Spleen (tissue), 11 donors: Measurements from ENCODE around the gene TPCN2. TPM values are rescaled to one million over a fixed set of nuclear protein-coding genes. Genes with fewer than 3 reads are reported as not detected.

Experiments used
- DNase-seq: peaks from one replicate; pipeline ENCODE4 v3.0.0-alpha.2; 2020
- H3K27ac ChIP-seq, 8 donors: fragments of 200-600 bp; sonication (generic) in 7 of 8; 1 replicate in 4 of 8; 2 replicates in 4 of 8; pipeline versions ENCODE4 v1.5.0 to v1.8.0; 2016 to 2021; ENCODE audit warnings: inconsistent platforms in 4 of 8, mild to moderate bottlenecking in 4 of 8, moderate library complexity in 1 of 8
- H3K27me3 ChIP-seq, 7 donors: fragments of 200-600 bp; sonication (generic) in 6 of 7; replicated peaks in 1 of 7; 1 replicate in 4 of 7; 2 replicates in 3 of 7; pipeline versions ENCODE4 v1.5.0 to v1.8.0; 2016 to 2021; ENCODE audit warnings: inconsistent platforms in 3 of 7, mild to moderate bottlenecking in 1 of 7
- H3K36me3 ChIP-seq, 6 donors: fragments of 200-600 bp; sonication (generic) in 5 of 6; 1 replicate in 4 of 6; 2 replicates in 2 of 6; pipeline versions ENCODE4 v1.5.0 to v1.8.0; 2016 to 2021; ENCODE audit warnings: inconsistent platforms in 2 of 6
- H3K4me1 ChIP-seq, 6 donors: fragments of 200-600 bp; sonication (generic) in 5 of 6; 1 replicate in 3 of 6; 2 replicates in 3 of 6; pipeline versions ENCODE4 v1.5.0 to v1.8.0; 2016 to 2021; ENCODE audit warnings: inconsistent platforms in 3 of 6
- H3K4me3 ChIP-seq, 8 donors: fragments of 200-600 bp; sonication (generic) in 7 of 8; 1 replicate in 4 of 8; 2 replicates in 4 of 8; pipeline versions ENCODE4 v1.5.0 to v1.8.0; 2016 to 2021; ENCODE audit warnings: inconsistent platforms in 4 of 8, mild to moderate bottlenecking in 4 of 8, moderate library complexity in 2 of 8
- H3K9me3 ChIP-seq, 8 donors: fragments of 200-600 bp; sonication (generic) in 7 of 8; 1 replicate in 4 of 8; 2 replicates in 4 of 8; pipeline versions ENCODE4 v1.5.0 to v1.8.0; 2016 to 2021; ENCODE audit warnings: inconsistent platforms in 4 of 8
- POLR2A ChIP-seq, 3 donors: fragments of 450-650 bp; IDR thresholded peaks; one replicate each; pipeline ENCODE4 v1.5.1; 2017; ENCODE audit warnings: antibody characterized with exemption in 3 of 3, mild to moderate bottlenecking in 1 of 3
- POLR2AphosphoS5 ChIP-seq, 3 donors: sonication (generic); formaldehyde crosslinking; IDR thresholded peaks; one replicate each; pipeline ENCODE4 v1.5.1; 2017; ENCODE audit warnings: antibody characterized with exemption in 3 of 3
- WGBS, 5 donors: extraction: QIAGEN DNeasy Blood & Tissue Kit in 3 of 5; methylation state at CpG; one replicate each; pipeline versions ENCODE4 v1.1.5 to v1.1.7; 2013 to 2018; 5-methylcytosine and 5-hydroxymethylcytosine counted together
- intact Hi-C: fragments of 100-400 bp; cut with DNase I; formaldehyde crosslinking; loops from one replicate; pipeline ENCODE4 v1.15.0; 2023; ENCODE audit warnings: low total_unique reads
- polyA plus RNA-seq, 3 donors: library from polyadenylated mRNA; stranded (reverse); fragments of 200-250 nt; gene quantifications; one replicate each; pipeline ENCODE4 v1.2.1, GENCODE V29; 2013
- total RNA-seq, 7 donors: library from RNA; depleted of rRNA in 3 of 7; stranded (reverse); fragments of >200 nt in 3 of 7; fragmentation: NEBNext Ultra II Directional in 4 of 7; extraction: Animal tissue kit (Norgen Biotek cat#: 25700) in 4 of 7; gene quantifications; one replicate each; pipeline versions ENCODE4 v1.1.0 to v1.2.1, GENCODE V29; 2016 to 2021
- TF ChIP-seq, protein P1 (sequence below), 11 experiments: fragments of 200-600 bp in 7 of 11; fragments of 450-650 bp in 4 of 11; sonication (generic) in 4 of 11; IDR thresholded peaks in 8 of 11; conservative IDR thresholded peaks in 3 of 11; 1 replicate in 7 of 11; 2 replicates in 4 of 11; pipeline versions ENCODE4 v1.4.0 to v1.8.0; 2016 to 2021; ENCODE audit warnings: antibody characterized with exemption in 11 of 11, inconsistent platforms in 4 of 11, mild to moderate bottlenecking in 1 of 11
- donor health status: healthy with polysubstance abuse.
- donor health status: DM: no; HTN: no; CAD: no; lungs with moderate emphysema.
- donor health status: DM: no; HTN: no; CAD: no.
- donor health status: Bipolar disorder and iron deficiency.
- donor health status: healthy.
- donor health status: DM: no; HTN: no; CAD: no.
- donor health status: DM: yes; HTN: yes; CAD: no.

Gene TPCN2
- total and polyA plus RNA-seq, 10 donors, result 3.6 to 30.4 (median 24.1) TPM

DNA sequence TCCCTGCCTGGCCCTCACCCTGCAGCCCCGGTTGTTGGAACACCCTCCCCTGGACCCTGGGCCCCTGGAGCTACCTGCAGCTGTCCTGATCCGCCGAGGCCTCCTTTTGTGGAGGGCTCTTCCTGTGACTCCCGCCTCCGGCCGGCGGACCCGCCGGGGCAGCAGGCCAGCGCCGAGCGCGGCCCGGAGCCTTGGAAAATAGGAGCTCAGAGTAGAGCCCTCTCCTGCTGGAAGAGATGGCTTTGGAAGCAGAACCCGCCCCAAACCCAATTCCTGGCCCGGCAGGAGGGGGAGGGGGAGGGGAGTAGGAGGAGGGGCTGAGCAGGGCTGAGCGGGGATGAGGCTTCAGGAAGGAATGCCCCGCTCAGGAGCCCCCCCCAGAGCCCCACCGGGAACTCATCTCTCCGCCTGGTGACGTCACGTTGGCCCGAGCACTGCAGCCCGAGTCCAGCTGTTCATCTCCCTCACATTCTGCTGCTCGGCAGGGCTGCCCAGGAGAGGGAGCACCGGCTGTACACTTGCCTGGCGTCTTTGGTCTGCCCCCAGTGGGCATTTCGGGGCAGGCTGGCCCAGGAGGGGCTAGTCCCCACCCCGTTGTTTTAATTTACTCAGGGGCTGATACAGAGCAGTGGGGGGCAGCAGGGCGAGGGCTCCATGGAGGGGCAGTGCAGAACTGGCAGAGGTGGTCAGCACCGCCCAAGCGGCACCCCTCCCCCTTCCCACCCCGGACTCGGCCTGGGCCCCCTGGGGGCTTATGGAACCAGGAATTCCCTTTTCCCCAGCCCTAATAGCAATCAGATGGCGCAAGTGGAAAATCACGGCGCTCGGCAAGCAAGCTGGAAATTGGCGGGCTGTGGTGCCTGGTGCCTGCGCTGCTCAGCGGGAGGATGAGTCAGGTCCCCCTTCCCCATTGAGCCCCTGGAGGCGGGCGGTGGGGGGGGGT is 35.5 kb upstream of the TPCN2 start, which contains the start of gene MRGPRF:
Gene MRGPRF, minus strand, starts transcription at position 238 of the 943 bp plus-strand sequence. CDS start 3,345 bp downstream, outside the sequence.
- TF ChIP-seq POLR2A (IDR thresholded peaks at IDR 0.05) (no peak), POLR2AphosphoS5 (IDR thresholded peaks at IDR 0.05) (peak; percentile 47 to 52 (median 50))
- TF ChIP-seq, protein P1, sequence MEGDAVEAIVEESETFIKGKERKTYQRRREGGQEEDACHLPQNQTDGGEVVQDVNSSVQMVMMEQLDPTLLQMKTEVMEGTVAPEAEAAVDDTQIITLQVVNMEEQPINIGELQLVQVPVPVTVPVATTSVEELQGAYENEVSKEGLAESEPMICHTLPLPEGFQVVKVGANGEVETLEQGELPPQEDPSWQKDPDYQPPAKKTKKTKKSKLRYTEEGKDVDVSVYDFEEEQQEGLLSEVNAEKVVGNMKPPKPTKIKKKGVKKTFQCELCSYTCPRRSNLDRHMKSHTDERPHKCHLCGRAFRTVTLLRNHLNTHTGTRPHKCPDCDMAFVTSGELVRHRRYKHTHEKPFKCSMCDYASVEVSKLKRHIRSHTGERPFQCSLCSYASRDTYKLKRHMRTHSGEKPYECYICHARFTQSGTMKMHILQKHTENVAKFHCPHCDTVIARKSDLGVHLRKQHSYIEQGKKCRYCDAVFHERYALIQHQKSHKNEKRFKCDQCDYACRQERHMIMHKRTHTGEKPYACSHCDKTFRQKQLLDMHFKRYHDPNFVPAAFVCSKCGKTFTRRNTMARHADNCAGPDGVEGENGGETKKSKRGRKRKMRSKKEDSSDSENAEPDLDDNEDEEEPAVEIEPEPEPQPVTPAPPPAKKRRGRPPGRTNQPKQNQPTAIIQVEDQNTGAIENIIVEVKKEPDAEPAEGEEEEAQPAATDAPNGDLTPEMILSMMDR (IDR thresholded peaks at IDR 0.05 in 8 of 11, conservative IDR thresholded peaks at IDR 0.05 in 3 of 11), result peak in 7 of 11 experiments; percentile 6 to 37 (median 20)
- intact Hi-C loops, result no loop called here
- H3K9me3 ChIP-seq, result no peaks in the 10 kb centered on the region
- H3K27me3 ChIP-seq, result peaks cover 0 to 69% (median 51%) of the 10 kb centered on the region in 7 donors
- peak within 1 kb of the TSS in 7 of 8 donors; percentile 61 to 82 (median 75) for H3K27ac ChIP-seq
- H3K36me3 ChIP-seq, result no peaks in the 10 kb centered on the region
- H3K4me1 ChIP-seq, result peaks cover 0 to 71% (median 37%) of the 10 kb centered on the region in 6 donors
- H3K4me3 ChIP-seq, result peak within 1 kb of the TSS; percentile 20 to 63 (median 33)
- DNase-seq, result peak; percentile 73
- 7 to 10% (median 8%) methylated on average over 26 to 43 of the region's 43 CpGs for WGBS, 5 donors

DNA sequence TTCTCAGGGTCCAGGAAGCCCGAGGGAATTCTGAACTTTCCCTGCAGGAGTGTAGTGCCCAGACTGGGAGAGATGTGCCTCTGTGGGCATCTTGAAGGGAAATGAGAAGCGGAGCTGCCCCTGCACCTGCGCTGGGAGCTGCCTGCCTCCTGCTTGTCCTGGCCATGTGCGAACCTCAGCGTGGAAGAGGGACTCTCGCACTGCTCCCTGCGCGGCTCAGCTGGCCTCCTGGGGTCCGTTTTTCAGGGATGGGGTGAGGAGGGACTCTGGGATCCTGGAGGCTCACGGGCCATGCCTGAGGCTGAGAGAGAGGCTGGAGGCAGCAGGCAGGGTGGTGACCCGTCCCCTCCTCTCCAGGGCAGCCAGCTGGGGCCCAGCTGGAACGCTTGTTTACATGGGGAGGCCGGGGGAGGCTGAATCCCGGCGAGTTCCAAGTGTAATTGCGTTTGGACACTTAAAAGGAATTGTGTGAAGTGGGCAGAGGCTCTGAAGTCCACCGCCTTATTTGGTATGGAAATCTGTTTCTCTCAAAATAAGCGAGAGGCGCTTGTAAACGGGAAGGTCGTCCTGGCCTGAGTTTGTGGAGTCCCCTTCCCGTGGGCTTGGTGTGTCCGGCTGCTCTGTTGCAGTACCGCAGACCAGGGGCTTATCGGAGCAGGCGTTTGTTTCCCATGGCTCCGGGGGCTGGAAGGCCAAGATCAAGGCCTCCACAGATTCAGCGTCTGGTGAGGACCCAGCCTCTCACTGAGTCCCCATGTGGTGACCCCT is 34.5 kb upstream of the TPCN2 start:
- Histone ChIP-seq H3K27me3 (peaks cover 0 to 61% (median 44%) of the 10 kb centered on the region in 7 donors), H3K9me3 (no peaks in the 10 kb centered on the region), H3K27ac (peak overlapping the region in 7 of 8 donors; percentile 46 to 82 (median 75)), H3K4me1 (peaks cover 0 to 62% (median 37%) of the 10 kb centered on the region in 6 donors), H3K36me3 (no peaks in the 10 kb centered on the region), H3K4me3 (peak overlapping the region in 3 of 8 donors; percentile 39 to 63 (median 42))
- WGBS, 5 donors, result 42 to 62% (median 48%) methylated on average over 26 to 28 of the region's 28 CpGs
- DNase-seq, result peak; percentile 75
- intact Hi-C loops, result no loop called here
- TF ChIP-seq POLR2AphosphoS5 (IDR thresholded peaks at IDR 0.05) (peak; percentile 77 to 85 (median 78)), POLR2A (IDR thresholded peaks at IDR 0.05) (no peak)

DNA sequence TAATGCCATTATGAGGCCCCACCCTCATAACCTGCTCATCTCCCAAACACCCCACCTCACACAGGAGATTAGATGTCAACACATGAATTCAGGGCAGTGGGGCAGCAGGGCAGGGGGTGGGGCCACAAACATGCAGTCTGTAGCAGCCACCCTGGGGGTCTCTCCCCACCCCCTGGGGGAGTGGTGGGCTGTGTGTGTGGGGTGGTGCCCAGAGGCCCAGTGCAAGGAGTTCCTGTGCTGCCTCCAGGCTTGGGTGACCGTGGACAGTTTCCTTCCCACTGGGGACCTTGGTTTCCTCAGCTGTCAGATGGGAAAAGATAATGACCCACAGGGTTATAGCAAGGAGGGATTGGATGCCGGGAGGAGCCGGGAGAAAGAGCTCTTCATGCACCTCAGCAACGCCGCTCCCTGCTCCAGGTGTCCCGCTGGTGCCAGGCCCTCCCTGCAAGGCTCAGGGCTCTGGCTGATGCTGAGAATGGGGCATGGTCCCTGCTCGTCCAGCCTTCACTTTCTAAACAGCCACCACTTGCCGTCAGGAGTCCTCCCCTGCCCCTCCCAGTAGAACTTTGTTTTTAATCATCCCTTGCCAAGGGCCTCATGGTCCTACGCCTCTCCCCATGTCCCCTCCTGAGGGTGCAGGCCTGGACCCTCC is 33.7 kb upstream of the TPCN2 start:
- Histone ChIP-seq H3K4me1 (peaks cover 0 to 55% (median 34%) of the 10 kb centered on the region in 6 donors), H3K4me3 (no peak overlapping the region), H3K27ac (peak overlapping the region in 7 of 8 donors; percentile 4 to 82 (median 69)), H3K27me3 (peaks cover 0 to 53% (median 41%) of the 10 kb centered on the region in 7 donors), H3K9me3 (no peaks in the 10 kb centered on the region), H3K36me3 (no peaks in the 10 kb centered on the region)
- DNase-seq, result no peak
- intact Hi-C loops, result no loop called here
- WGBS, 5 donors, result 59 to 76% (median 62%) methylated on average over 8 to 9 of the region's 9 CpGs
- TF ChIP-seq, protein P1 (IDR thresholded peaks at IDR 0.05 in 8 of 11, conservative IDR thresholded peaks at IDR 0.05 in 3 of 11), result no peak
- TF ChIP-seq POLR2A (IDR thresholded peaks at IDR 0.05) (no peak), POLR2AphosphoS5 (IDR thresholded peaks at IDR 0.05) (no peak)

DNA sequence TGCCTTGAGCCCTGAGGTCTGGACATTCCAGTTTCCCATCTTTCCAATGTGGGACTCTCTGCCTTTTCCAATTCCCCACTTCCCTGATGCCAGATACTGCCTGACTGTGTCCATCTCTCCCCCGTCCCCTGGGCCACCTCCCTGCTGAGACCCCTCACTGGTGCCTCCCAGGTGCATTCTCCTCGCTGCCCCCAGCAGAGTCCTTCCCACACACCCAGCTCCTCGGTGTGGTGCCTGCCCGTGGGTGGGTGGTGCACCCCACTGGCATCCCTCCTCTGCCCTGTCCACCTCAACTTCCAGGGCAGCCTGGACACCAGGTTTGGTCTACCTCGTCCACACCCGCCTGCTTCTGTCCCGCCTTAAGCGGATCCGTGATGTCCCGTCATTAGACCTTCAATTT is 30.8 kb upstream of the TPCN2 start:
- Histone ChIP-seq H3K27ac (no peak overlapping the region), H3K4me1 (peaks cover 0 to 25% (median 21%) of the 10 kb centered on the region in 6 donors), H3K9me3 (no peaks in the 10 kb centered on the region), H3K4me3 (no peak overlapping the region), H3K36me3 (no peaks in the 10 kb centered on the region), H3K27me3 (peaks cover 0 to 24% (median 13%) of the 10 kb centered on the region in 7 donors)
- DNase-seq, result peak; percentile 68
- TF ChIP-seq, protein P1 (IDR thresholded peaks at IDR 0.05 in 8 of 11, conservative IDR thresholded peaks at IDR 0.05 in 3 of 11), result no peak
- TF ChIP-seq POLR2A (IDR thresholded peaks at IDR 0.05), result no peak
- no peak for TF ChIP-seq POLR2AphosphoS5 (IDR thresholded peaks at IDR 0.05)
- intact Hi-C loops, result no loop called here
- 82 to 89% (median 84%) methylated on average over 10 of the region's 10 CpGs for WGBS, 5 donors
